ENCODE data around the gene CCDC177.

DNA sequence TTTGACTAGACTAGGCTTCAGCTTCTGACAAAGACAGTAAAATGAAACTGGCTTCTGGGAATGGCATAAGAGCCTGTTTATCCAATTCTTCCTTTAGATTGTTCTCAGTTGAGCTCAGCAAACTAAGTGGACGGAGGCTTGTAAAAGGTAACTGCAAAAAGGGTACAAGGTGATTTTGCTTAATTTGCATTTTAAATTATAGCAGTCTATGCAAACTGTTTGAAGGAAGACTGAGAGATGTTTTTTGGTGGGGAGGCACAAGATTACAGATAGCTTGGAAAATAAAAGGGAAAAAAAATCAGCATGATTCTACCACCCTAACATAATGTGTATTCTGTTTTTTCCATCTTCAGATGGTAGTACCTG is 41.7 kb upstream of the CCDC177 start:
- TF ChIP-seq CTCF (IDR thresholded peaks at IDR 0.05; ENCODE audit: low read length), result no peak
- no peak for TF ChIP-seq EZH2 (IDR thresholded peaks at IDR 0.05; ENCODE audit: borderline replicate concordance, low read length)
